Measurements from ENCODE around the gene RPS3.
A peak's percentile ranks its signal among the peaks of the same experiment; 100 is the strongest.

The RPS3 gene

GRCh38 chr11:75449271-75449670, 50.0 kb downstream of the RPS3 start:
- in situ Hi-C loops (cut with MboI; ENCODE audit: low pct_unique_long_range_greater_than_20kb, low sequenced_read_pairs, unreplicated experiment), result loop anchor here (5.0 kb wide), 1 partner anchor 83 kb away; no protein-coding TSS in a partner anchor
- TF ChIP-seq CTCF (IDR thresholded peaks at IDR 0.05; ENCODE audit: extremely low read depth, insufficient read depth, missing control alignments), result no peak
- DNase-seq (ENCODE audit: low spot score), result no peak

GRCh38 chr11:75449776-75450175, 50.5 kb downstream of the RPS3 start:
- no peak for TF ChIP-seq CTCF (IDR thresholded peaks at IDR 0.05; ENCODE audit: extremely low read depth, insufficient read depth, missing control alignments)
- DNase-seq (ENCODE audit: low spot score), result no peak
- in situ Hi-C loops (cut with MboI; ENCODE audit: low pct_unique_long_range_greater_than_20kb, low sequenced_read_pairs, unreplicated experiment), result loop anchor here (5.0 kb wide), 1 partner anchor 83 kb away; no protein-coding TSS in a partner anchor

- no peak for DNase-seq (ENCODE audit: low spot score)
- TF ChIP-seq CTCF (IDR thresholded peaks at IDR 0.05; ENCODE audit: extremely low read depth, insufficient read depth, missing control alignments), result no peak
- in situ Hi-C loops (cut with MboI; ENCODE audit: low pct_unique_long_range_greater_than_20kb, low sequenced_read_pairs, unreplicated experiment), result no loop called here
These were observed 50.9 kb downstream of the RPS3 start for GRCh38 chr11:75450236-75450635.

GRCh38 chr11:75450826-75451821, 51.8 kb downstream of the RPS3 start:
- peak; percentile 61 for TF ChIP-seq CTCF (IDR thresholded peaks at IDR 0.05; ENCODE audit: extremely low read depth, insufficient read depth, missing control alignments)
- peak; percentile 48 for DNase-seq (ENCODE audit: low spot score)
- in situ Hi-C loops (cut with MboI; ENCODE audit: low pct_unique_long_range_greater_than_20kb, low sequenced_read_pairs, unreplicated experiment), result no loop called here

GRCh38 chr11:75453916-75454655, 54.8 kb downstream of the RPS3 start:
- in situ Hi-C loops (cut with MboI; ENCODE audit: low pct_unique_long_range_greater_than_20kb, low sequenced_read_pairs, unreplicated experiment), result no loop called here
- TF ChIP-seq CTCF (IDR thresholded peaks at IDR 0.05; ENCODE audit: extremely low read depth, insufficient read depth, missing control alignments), result no peak
- DNase-seq (ENCODE audit: low spot score), result no peak

GRCh38 chr11:75454987-75455386, 55.7 kb downstream of the RPS3 start:
- in situ Hi-C loops (cut with MboI; ENCODE audit: low pct_unique_long_range_greater_than_20kb, low sequenced_read_pairs, unreplicated experiment), result no loop called here
- DNase-seq (ENCODE audit: low spot score), result no peak
- no peak for TF ChIP-seq CTCF (IDR thresholded peaks at IDR 0.05; ENCODE audit: extremely low read depth, insufficient read depth, missing control alignments)
